AG08395 (cell line): ENCODE results near the gene C1orf159.
"Not testable (repeated sequence)": the region's sequence is repeated elsewhere in the genome, so short reads cannot be mapped to it uniquely, and the experiment has no call there.

ENCODE experiments used
- DNase-seq: peaks from one replicate; pipeline ENCODE4 v3.0.0; 2012; ENCODE audit warnings: mixed read lengths, low spot score

Gene C1orf159

GRCh38 chr1:1081311-1082238, 34.3 kb downstream of the C1orf159 start:
- no peak for DNase-seq

DNA sequence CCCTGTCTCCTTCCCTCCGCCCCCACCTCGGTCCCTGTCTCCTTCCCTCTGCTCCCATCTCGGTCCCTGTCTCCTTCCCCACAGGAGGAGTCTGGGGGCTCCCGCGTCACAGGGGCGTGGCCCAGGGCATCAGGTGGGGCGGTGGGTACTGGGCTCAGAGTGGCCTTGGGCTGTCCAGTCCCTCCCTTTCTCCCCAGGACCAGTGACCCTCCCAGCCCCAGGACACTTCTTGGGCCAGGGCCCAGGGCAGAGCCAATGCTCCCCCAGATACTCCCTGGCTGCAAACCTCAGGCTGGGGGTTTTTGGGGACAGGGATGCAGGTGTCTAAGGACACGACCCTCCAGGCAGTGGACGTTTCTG, 35.0 kb downstream of the C1orf159 start:
- DNase-seq = no peak

- DNase-seq = peak; percentile 72
Observed at GRCh38 chr1:1080122-1080757, 35.6 kb downstream of the C1orf159 start.

GRCh38 chr1:1079408-1080121, 36.3 kb downstream of the C1orf159 start:
- peak; percentile 93 for DNase-seq

- DNase-seq = not testable (repeated sequence)
Observed at GRCh38 chr1:1077396-1077795, 38.5 kb downstream of the C1orf159 start.

GRCh38 chr1:1075148-1075935, 40.5 kb downstream of the C1orf159 start:
- DNase-seq = no peak

- DNase-seq = no peak
Observed at GRCh38 chr1:1074631-1075147, 41.2 kb downstream of the C1orf159 start.

GRCh38 chr1:1073743-1074587, 41.9 kb downstream of the C1orf159 start, which contains the start of gene RNF223:
Gene RNF223, minus strand, starts transcription at chr1:1074306. Its CDS starts 1,740 bp downstream, at chr1:1072566.
- DNase-seq = no peak

GRCh38 chr1:1072849-1073742, 42.8 kb downstream of the C1orf159 start:
- DNase-seq = no peak

DNA sequence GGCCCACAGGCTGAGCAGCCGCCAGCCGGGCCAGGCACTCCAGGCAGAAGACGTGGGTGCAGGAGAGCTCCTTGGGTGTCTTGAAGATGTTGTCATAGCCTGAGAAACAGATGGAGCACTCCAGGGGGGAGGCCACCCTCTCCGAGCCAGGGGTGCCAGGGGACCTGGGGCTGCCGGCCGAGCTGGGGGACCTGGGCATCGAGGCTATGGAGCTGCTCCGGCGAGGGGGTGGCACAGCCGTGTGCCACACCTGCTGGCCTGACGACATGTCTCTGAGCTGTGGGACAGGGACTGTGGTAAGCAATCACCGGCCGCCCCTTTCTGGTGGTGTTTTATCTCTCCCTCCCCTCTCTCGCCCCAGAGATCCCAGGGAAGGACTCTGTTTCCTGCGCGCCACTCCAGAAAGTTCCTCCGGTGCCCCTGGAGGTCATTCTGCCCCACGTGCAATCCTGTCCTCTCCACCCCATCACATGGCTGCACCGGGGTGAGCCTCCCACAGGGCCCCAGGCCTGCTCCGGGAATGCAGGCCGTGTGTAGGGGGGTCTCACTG, 43.5 kb downstream of the C1orf159 start:
- no peak for DNase-seq

GRCh38 chr1:1071486-1072298, 44.2 kb downstream of the C1orf159 start:
- DNase-seq = no peak

DNA sequence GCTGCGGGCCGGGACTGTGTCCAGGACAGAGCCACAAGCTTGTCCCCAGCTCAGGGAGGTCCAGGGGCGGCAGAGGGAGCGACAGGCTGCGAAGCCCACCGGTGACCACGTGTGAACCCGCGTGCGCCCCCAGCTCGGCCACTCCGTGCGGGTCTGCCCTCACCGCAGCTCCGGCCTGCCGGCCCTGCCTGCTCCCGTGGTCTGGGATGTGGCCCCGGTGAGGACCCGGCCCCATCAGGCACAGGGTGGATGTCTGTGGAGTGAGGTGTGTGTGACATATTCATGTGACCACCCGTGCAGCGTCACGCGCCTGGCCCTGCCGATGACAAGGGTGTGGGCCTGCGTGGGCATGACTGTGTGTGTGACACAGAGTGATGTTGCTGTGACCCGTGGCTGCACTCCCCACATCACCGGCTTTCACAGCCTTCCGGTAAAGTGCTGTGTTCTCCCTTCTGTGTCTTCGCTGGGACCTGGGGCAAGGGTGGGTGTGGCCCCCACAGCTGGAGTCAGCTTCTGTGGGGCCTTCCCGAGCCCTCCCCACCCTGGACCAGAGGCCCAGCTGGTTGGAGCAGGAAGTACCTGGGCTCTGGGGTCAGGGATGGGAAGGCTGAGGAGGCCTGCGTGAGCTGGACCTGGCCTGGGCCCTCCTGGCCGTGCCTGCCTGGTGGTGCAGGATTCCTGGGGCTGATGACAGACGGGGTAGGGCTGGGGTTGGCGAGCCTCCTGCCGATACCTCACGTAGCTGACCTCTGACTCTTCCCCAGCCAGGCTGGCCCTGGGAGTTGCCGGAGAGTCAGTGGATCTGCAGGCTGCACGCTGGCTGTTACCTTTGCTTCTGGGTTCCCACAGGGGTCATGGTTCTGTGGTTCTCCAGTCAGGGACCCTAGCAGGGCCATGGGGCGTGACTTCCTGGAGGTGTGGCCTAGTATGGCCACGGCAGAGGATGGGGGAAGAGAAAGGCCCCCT, 45.9 kb downstream of the C1orf159 start:
- DNase-seq = peak; percentile 15

DNA sequence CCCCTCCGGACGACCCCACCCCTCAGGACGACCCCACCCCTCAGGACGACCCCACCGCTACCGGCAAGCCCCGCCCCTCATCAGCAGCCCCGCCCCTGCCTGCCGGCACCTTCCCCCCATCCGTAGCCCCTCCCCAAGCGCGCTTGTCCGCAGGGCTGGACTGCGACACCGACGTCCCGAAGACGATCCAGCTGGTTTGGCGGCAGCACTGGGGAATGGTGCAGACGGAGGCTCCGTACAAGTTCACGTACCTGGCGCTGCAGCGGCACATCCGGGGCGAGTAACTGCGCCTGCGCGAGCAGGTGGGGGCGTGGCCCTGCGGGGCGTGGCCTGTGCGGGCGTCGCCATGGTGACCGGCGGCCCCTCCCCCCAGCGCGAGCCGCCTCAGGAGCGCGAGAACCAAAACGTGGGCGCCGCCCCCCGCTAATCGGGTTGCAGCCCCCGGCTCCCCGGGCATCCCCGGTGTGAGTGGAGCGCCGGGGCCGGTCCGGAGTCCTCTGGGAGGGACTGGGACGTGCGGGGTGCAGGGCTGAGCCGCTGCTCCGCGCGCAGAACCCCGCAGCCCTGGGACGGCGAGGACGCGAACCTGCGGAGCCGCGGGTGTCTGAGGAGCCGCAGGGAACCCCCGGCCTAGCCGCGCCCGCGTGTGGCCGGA, 46.7 kb downstream of the C1orf159 start:
- peak; percentile 80 for DNase-seq

GRCh38 chr1:1068517-1069055, 47.3 kb downstream of the C1orf159 start:
- DNase-seq = no peak

DNA sequence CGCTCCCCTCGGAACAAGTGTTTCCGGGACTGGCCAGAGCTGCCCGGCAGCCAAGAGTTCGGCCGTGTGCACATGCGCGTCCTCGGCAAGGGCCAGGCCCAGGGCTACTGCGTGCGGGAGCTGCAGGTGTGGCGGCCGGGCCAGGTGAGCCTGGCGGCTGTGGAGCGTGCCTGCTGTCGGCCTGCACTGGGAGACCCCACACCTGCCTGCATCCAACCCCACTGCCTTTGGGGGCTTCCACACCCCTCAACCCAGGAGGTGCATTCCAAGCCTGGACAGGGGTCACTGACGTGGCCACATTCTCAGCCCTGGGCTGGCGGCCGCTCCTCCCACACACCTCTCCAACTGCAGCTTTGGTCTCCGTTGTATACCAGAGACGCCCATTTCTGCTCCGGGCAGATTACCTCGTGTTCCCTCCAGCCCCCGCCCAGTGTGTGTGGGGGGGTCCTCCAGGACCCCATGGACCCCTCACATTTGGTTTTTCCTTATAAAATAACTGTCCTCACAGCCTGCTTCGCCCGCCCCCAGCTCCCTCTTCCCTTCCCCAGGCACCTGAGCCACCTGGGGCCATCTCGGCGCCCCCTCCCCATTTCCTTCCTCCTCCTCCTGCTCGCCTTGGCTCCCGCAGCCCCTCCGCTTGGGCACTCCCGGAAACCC, 47.9 kb downstream of the C1orf159 start:
- no peak for DNase-seq
